Endothelial cell of hepatic sinusoid (primary cell): ENCODE measurements around the gene SAP30BP.

ENCODE experiments used
- in situ Hi-C: cut with HindIII; loops from 2 replicates; pipeline ENCODE4 v1.10.0; 2017; ENCODE audit warnings: low sequenced_read_pairs

Gene SAP30BP

GRCh38 chr17:75753514-75754377, 86.6 kb downstream of the SAP30BP start:
- in situ Hi-C loops, result no loop called here

- in situ Hi-C loops, result no loop called here
These were observed 87.5 kb downstream of the SAP30BP start for GRCh38 chr17:75754378-75755204.

GRCh38 chr17:75755205-75755901, 88.2 kb downstream of the SAP30BP start:
- in situ Hi-C loops, result no loop called here

DNA sequence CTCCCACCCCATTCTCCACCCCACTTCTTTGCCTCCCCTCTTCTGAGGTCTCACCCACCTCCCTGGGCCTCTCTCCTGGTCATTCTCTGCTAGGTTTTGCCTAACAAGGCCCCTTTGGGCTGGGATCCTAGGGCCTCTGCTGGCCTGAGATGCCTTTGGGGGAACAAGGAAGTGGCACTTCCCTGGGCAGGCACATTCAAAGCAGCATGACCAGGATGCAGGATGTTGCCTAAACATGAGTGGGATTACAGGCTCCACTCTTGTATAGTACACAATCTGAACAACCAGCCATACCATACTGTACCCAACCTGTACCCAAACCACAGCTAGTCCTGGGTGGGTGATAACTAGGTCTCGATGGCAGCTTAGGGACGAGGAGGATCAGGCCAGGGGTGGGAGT, 88.9 kb downstream of the SAP30BP start:
- in situ Hi-C loops, result no loop called here

GRCh38 chr17:75756451-75757085, 89.4 kb downstream of the SAP30BP start:
- in situ Hi-C loops, result no loop called here

- in situ Hi-C loops, result no loop called here
These were observed 90.0 kb downstream of the SAP30BP start for GRCh38 chr17:75757086-75757681.
